Stimulated activated CD4-positive, alpha-beta T cell treated with anti-CD3 and anti-CD28 coated beads, Interleukin-1b, Interleukin-23, amount 100 ng/mL, for 4 hours (primary cell): ENCODE results near the gene AMN.
A peak's percentile ranks its signal among the peaks of the same experiment; 100 is the strongest.
"Not testable (repeated sequence)": the region's sequence is repeated elsewhere in the genome, so short reads cannot be mapped to it uniquely, and the experiment has no call there.

ENCODE experiments used
- DNase-seq, 2 donors: peaks; one replicate each; pipeline ENCODE4 v3.0.0-alpha.2; 2020; ENCODE audit warnings: low read depth in 2 of 2

Gene AMN

GRCh38 chr14:102911991-102912761 is 10.3 kb upstream of the AMN start:
- DNase-seq: no peak

- no peak for DNase-seq
Measured at GRCh38 chr14:102913341-102914211, 8.9 kb upstream of the AMN start.

GRCh38 chr14:102914474-102915291 is 7.8 kb upstream of the AMN start:
- no peak for DNase-seq

GRCh38 chr14:102915292-102916110 is 7.0 kb upstream of the AMN start:
- DNase-seq: no peak

GRCh38 chr14:102916347-102917055 is 6.0 kb upstream of the AMN start:
- no peak for DNase-seq

GRCh38 chr14:102917056-102917385 is 5.4 kb upstream of the AMN start:
- no peak for DNase-seq

DNA sequence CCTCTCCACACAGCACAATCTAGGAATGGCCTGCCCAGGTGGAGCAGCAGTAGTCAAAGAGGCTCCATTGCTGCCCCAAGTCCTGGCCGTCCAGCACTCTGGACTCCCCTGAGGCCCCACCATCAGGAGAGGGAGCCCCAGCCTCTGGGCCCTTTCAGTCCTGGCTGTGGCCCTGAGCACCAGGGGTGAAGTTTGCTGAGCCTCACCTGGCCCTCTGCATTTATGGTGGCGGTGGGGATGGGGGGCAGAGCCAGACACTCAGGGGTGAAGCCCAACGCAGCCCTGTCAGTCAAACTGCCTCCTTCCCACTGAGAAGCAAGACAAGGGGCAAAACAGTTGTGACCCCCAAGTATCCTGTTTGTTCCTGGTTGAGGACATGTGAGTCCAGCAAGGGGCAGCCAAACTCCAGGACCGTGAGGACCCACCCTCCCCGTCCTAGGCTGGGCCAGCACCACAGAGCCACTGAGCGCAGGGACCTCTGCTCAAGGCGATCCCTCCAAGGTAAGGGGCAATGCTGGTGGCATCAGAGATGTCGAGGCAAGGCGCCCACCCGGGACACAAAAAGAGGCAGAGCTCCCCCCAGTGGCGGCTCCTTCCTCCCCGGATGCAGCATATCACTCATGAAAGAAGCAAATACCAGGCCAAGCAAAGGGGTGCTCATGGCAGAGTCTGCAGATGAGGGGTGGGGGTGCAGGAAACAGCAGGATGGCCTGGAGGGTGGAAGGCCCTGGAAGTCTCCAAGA is 4.8 kb upstream of the AMN start:
- peak; percentile 56 to 58 for DNase-seq

DNA sequence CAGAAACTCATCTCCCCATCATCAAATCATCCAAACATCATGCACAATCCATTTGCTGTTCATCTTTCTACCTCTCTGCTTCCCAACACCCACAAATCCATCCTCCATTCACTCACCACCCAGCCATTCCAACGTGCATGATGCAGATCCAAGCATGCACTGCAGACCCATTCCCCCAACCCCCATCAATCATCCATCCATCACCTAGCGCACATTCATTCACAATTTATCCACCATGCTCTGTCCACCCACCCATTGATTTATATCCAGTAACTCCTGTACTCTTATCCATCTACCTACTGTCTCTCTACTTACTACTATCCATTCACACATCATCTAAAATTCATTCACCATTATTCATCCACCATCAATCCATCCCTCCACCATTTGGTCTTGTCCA is 4.0 kb upstream of the AMN start:
- DNase-seq: no peak

GRCh38 chr14:102920273-102920997 is 2.0 kb upstream of the AMN start:
- no peak for DNase-seq

- DNase-seq: no peak
Measured at GRCh38 chr14:102920998-102921304, 1.5 kb upstream of the AMN start.

- no peak for DNase-seq
Measured at GRCh38 chr14:102923201-102923924, 900 bp downstream of the AMN start.

GRCh38 chr14:102923925-102924486 is 1.5 kb downstream of the AMN start:
- no peak for DNase-seq

DNA sequence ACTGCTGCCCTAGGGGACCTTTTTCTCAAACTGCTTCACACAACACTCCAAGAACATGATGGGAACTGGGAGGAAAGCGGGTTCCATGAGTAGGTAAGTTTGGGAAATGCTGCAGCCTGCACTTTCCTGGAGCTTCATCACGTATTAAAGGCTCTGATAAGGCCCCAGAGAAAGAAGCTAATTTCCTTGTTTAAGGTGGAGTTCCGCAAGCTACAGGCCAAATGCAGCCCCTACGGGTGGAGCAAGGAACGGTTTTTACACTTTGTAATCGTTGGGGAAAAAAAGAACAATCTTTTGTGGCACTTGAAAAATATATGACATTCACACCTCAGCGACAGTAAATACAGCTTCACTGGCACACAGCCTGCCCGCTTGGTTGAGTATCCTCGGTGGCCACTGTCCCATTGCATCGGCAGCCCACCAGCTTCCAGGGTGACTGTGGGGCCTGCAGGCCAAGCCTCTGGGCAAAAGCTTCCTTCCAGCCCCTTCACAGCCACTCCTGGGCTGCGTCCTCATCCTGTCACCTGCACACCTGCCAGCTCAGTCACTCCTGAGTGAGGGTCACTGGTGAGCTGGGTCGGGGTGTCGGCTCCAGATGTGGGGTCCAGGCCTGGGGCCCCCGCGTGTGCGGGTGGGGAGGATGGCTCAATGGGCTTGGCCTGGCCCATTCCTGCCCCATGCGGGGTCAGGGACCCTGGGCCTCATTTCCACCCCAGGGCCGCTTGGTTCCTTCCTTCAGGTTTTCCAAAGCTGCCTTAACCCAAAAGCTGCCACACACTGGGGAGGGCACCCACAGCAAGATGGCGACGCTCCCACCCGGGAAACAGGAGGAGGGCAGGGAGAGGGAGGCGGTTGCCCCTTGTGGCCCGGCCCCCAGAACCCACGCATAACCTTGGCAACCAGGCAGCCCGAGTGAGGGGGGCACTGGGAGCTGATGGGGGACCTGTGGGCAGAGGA is 2.4 kb downstream of the AMN start:
- no peak for DNase-seq

DNA sequence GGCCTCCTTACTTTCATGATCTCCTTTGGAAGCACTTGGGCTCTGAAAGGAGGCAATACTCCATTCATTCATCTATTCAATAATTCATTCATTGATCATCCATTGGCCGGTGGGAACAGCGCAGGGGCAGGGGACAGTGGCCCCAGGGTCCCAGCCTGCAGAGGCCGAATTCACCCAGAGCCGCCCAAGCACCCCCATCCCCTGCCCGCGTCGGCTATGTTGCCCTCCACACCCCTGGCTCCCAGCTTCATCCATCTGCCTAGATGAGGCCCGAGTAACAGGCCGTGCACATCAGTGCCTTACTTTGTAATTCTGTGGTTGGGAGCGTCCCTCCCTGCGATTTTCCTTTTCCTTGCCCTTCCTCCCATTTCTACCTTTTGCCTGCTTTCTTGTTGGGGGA is 3.2 kb downstream of the AMN start:
- no peak for DNase-seq

DNA sequence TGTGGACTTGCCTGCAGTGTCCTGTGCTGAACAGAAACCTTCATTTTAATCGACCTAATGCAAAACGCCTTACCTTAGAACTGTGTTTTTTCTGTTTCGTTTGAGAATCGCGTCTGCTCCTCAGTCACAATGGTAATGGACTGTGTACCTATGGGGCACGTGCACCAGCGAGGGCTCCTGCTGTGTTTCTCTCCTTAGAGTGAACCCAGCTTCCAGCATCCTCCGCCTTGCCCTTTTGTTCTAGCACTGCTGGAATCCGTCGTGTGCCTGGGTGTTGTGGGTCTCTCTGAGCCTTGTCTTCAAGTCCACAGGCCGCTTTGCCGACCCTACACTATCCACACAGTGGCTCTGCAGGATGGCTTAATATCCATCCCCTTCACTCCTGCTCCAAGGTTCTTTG is 3.6 kb downstream of the AMN start:
- no peak for DNase-seq

GRCh38 chr14:102926840-102927239 is 4.4 kb downstream of the AMN start:
- not testable (repeated sequence) for DNase-seq

DNA sequence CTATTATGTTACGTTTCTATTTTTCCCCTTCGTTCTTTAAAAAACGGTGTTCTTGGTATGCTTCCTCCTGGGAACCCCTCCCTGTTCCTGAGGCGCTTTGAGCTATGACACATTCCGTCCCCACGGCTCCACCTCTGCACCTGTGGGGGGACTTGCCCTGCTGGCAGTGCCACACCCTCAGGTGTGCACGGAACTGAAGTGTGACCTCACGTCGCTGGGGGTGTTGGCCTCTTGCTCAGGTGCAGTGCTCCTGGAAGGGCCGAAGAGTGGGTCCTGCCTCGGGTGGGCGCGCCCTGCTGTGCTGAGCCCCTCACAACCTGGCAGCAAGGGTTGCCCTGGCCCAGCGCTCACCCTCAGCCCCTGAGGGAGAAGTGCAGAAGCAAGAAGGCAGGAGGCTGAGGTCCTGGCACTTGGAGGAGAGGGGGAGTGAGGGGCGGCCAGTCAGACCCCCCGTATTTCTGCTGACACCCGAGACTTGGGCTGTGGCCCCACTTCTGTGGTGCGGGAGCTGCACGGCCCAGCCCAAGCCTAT is 4.9 kb downstream of the AMN start:
- no peak for DNase-seq
